Measurements from ENCODE around the gene CHRNB4. TPM values are rescaled to one million over a fixed set of nuclear protein-coding genes. Genes with fewer than 3 reads are reported as not detected.

Gene CHRNB4
- polyA plus RNA-seq, 2 of the 4 experiments (the other 2 are of a cell fraction), result 0.53 to 3.2 TPM

DNA sequence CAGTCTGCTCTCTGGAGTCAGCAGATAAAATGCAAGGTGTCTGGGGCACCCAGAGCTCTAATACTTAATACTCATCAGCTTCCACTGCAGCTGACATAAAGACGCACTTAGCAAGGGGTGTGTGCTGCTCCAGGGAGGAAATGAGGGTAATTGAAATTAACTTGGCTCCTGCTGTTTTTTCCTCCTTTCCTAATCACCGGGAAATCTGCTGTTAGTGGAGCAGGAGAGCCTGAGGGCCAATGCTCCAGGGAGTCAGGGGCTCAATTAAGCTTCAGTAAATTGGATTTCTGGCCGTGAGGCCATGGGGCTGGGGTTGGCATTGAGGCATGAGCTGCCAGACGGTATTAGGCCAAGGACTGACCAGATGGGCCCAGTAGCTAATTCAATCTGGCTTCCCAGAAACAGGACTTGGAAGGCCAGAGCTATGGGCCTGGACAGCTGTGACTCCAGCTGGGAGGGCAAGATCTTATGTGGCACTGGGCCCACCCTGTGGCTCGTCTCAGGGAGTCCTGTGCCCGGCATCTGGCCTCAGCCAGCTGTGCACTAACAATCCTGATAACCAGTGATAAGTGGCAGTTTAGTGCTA is 30.7 kb upstream of the CHRNB4 start (continued):
- TF ChIP-seq, protein P1, sequence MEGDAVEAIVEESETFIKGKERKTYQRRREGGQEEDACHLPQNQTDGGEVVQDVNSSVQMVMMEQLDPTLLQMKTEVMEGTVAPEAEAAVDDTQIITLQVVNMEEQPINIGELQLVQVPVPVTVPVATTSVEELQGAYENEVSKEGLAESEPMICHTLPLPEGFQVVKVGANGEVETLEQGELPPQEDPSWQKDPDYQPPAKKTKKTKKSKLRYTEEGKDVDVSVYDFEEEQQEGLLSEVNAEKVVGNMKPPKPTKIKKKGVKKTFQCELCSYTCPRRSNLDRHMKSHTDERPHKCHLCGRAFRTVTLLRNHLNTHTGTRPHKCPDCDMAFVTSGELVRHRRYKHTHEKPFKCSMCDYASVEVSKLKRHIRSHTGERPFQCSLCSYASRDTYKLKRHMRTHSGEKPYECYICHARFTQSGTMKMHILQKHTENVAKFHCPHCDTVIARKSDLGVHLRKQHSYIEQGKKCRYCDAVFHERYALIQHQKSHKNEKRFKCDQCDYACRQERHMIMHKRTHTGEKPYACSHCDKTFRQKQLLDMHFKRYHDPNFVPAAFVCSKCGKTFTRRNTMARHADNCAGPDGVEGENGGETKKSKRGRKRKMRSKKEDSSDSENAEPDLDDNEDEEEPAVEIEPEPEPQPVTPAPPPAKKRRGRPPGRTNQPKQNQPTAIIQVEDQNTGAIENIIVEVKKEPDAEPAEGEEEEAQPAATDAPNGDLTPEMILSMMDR (IDR thresholded peaks at IDR 0.05), result no peak

DNA sequence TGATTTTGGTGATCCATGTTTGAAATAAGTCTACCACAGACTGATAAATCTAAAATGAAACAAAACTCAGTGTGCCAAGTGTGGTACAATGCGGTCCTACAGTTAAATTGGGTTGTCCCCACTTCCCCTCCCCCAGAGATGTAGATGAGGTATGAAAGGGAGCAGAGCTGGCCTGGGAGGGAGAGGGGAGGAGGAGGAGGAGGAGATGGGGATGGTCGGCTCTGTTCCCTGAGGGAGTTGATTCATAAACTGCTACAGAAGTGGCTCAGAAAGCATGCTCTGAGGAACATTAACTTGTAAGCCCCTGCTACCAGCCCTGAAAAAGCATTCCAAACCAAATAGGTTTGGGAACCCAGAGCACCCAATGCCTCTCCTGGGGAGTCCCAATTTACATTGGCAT is 28.0 kb upstream of the CHRNB4 start:
- CTCF ChIA-PET, result interaction anchor here (0.7 to 1.3 kb wide), 3 partner anchors 15 to 50 kb away, joined by 3 to 5 read pairs (median 3); no protein-coding TSS in a partner anchor
- H3K4me3 ChIP-seq, result no peak overlapping the region
- H3K27ac ChIP-seq, result no peak overlapping the region
- no peak overlapping the region for H3K4me2 ChIP-seq
- H3K4me1 ChIP-seq, result peaks cover 6% of the 10 kb centered on the region; the same call in 1 of the 3 replicates
- 54% methylated on average over 2 of the region's 2 CpGs for WGBS (ENCODE audit: missing lambda C conversion rate)
- H3K9me3 ChIP-seq, result no peaks in the 10 kb centered on the region
- TF ChIP-seq JUNB (IDR thresholded peaks at IDR 0.05) (no peak), JUN (IDR thresholded peaks at IDR 0.05) (no peak), CBX8 (IDR thresholded peaks at IDR 0.05) (no peak), RARB (CRISPR knock-in tag; IDR thresholded peaks at IDR 0.05) (no peak), NFE2L2 (conservative IDR thresholded peaks at IDR 0.05; ENCODE audit: low read length) (no peak), FOSL2 (IDR thresholded peaks at IDR 0.05) (no peak), FOSL2 (CRISPR knock-in tag; IDR thresholded peaks at IDR 0.05) (no peak)
- TF ChIP-seq, protein P2, sequence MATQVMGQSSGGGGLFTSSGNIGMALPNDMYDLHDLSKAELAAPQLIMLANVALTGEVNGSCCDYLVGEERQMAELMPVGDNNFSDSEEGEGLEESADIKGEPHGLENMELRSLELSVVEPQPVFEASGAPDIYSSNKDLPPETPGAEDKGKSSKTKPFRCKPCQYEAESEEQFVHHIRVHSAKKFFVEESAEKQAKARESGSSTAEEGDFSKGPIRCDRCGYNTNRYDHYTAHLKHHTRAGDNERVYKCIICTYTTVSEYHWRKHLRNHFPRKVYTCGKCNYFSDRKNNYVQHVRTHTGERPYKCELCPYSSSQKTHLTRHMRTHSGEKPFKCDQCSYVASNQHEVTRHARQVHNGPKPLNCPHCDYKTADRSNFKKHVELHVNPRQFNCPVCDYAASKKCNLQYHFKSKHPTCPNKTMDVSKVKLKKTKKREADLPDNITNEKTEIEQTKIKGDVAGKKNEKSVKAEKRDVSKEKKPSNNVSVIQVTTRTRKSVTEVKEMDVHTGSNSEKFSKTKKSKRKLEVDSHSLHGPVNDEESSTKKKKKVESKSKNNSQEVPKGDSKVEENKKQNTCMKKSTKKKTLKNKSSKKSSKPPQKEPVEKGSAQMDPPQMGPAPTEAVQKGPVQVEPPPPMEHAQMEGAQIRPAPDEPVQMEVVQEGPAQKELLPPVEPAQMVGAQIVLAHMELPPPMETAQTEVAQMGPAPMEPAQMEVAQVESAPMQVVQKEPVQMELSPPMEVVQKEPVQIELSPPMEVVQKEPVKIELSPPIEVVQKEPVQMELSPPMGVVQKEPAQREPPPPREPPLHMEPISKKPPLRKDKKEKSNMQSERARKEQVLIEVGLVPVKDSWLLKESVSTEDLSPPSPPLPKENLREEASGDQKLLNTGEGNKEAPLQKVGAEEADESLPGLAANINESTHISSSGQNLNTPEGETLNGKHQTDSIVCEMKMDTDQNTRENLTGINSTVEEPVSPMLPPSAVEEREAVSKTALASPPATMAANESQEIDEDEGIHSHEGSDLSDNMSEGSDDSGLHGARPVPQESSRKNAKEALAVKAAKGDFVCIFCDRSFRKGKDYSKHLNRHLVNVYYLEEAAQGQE (IDR thresholded peaks at IDR 0.05), result no peak
- TF ChIP-seq, protein P3, sequence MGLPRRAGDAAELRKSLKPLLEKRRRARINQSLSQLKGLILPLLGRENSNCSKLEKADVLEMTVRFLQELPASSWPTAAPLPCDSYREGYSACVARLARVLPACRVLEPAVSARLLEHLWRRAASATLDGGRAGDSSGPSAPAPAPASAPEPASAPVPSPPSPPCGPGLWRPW (IDR thresholded peaks at IDR 0.05), result no peak
- TF ChIP-seq, protein P4, sequence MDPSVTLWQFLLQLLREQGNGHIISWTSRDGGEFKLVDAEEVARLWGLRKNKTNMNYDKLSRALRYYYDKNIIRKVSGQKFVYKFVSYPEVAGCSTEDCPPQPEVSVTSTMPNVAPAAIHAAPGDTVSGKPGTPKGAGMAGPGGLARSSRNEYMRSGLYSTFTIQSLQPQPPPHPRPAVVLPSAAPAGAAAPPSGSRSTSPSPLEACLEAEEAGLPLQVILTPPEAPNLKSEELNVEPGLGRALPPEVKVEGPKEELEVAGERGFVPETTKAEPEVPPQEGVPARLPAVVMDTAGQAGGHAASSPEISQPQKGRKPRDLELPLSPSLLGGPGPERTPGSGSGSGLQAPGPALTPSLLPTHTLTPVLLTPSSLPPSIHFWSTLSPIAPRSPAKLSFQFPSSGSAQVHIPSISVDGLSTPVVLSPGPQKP (IDR thresholded peaks at IDR 0.05; ENCODE audit: low read depth, low read length), result no peak
- TF ChIP-seq, protein P5, sequence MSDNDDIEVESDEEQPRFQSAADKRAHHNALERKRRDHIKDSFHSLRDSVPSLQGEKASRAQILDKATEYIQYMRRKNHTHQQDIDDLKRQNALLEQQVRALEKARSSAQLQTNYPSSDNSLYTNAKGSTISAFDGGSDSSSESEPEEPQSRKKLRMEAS (IDR thresholded peaks at IDR 0.05), result no peak
- TF ChIP-seq, protein P6, sequence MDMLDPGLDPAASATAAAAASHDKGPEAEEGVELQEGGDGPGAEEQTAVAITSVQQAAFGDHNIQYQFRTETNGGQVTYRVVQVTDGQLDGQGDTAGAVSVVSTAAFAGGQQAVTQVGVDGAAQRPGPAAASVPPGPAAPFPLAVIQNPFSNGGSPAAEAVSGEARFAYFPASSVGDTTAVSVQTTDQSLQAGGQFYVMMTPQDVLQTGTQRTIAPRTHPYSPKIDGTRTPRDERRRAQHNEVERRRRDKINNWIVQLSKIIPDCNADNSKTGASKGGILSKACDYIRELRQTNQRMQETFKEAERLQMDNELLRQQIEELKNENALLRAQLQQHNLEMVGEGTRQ (IDR thresholded peaks at IDR 0.05), result no peak
- TF ChIP-seq, protein P1 (IDR thresholded peaks at IDR 0.05), result no peak
- FAIRE-seq (no peak), DNase-seq (ENCODE audit: low read depth in 1 of 2, low spot score in 1 of 2) (no peak), ATAC-seq (no peak)
- POLR2A ChIA-PET, result no interaction called here
